Esophagus muscularis mucosa (tissue), 3 donors: ENCODE data around the gene GPT2.

Experiments used
- CTCF ChIP-seq, 3 experiments: fragments of 200-600 bp in 2 of 3; fragments of 450-650 bp in 1 of 3; sonication (generic) in 2 of 3; IDR thresholded peaks; one replicate each; pipeline ENCODE4 v1.5.1; 2017 to 2019; ENCODE audit warnings: antibody characterized with exemption in 3 of 3, mild to moderate bottlenecking in 2 of 3, moderate library complexity in 1 of 3
- POLR2A ChIP-seq: fragments of 450-650 bp; IDR thresholded peaks from one replicate; pipeline ENCODE4 v1.6.1; 2017; ENCODE audit warnings: antibody characterized with exemption, moderate library complexity, mild to moderate bottlenecking, low read depth

GRCh38 chr16:46842192-46842895, 41.8 kb upstream of the GPT2 start:
- TF ChIP-seq CTCF (IDR thresholded peaks at IDR 0.05) (no peak), POLR2A (no peak)
